ENCODE data around the gene TMEM200A.
A peak's percentile ranks its signal among the peaks of the same experiment; 100 is the strongest.

TMEM200A gene

DNA sequence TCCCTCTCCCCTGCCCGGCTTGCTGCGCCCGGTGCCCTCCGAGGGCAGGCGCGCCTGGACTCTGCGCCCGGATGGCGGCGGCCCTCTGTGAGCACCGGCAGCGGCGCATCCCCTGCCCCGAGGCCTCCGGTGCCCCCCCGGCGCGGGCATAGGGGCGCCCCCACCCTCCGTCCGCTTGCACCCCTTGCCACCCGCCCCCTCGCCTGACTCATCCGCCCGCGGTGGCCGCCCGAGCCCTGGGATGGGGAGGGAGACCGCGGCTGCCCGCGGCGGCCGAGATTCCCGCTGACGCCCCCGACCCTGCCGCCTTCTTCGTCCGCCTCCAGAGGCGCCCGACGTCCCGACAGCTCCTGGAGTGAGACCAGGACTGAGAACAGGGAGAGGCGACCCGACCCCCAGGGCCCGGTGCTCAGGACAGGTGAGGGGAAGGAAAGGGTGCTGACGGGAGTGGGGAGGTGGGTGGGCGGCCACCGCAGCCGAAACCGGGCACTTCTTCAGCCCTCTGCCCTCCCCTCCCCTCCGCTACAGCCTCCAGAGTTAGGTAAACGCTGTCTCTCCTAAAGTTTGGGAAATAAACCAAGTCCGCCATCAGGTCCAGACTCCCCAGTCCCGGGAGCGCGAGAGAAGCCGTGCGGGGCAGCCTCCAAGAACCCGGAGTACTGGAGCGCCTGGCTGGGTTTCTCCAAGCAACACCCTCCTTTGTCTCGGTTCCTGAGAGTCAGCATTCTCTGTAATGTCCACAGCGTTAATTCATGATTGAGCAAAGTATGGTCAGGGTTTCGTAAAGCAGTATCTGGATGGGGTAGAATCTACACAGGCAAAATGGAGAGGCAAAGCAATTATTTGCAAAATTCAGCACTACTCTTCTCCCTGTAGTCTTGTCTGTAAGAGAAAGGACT, 539 bp downstream of the TMEM200A start:
- Histone ChIP-seq H3K27me3 (replicated peaks in 2 of 5; ENCODE audit: control insufficient read depth in 4 of 5, insufficient read depth in 5 of 5, low read length in 4 of 5) (peaks cover 0 to 13% (median 0%) of the 10 kb centered on the region in 5 experiments), H3K36me3 (ENCODE audit: control insufficient read depth in 4 of 4, insufficient read depth in 4 of 4, low read length in 3 of 4) (no peaks in the 10 kb centered on the region), H3K27ac (ENCODE audit: insufficient read depth in 1 of 2, low read depth in 1 of 2, low read length in 2 of 2, poor library complexity in 1 of 2, severe bottlenecking in 2 of 2) (no peak overlapping the region), H3K9me3 (ENCODE audit: control extremely low read depth in 1 of 5, control insufficient read depth in 4 of 5, insufficient read depth in 2 of 5, low read depth in 1 of 5, low read length in 4 of 5) (no peaks in the 10 kb centered on the region), H3K4me1 (ENCODE audit: control extremely low read depth in 1 of 4, control insufficient read depth in 4 of 4, insufficient read depth in 4 of 4, low read length in 3 of 4) (peaks cover 0 to 27% (median 19%) of the 10 kb centered on the region in 4 experiments), H3K4me3 (ENCODE audit: control insufficient read depth in 1 of 7, extremely low read depth in 1 of 7, insufficient read depth in 4 of 7, low read depth in 2 of 7, low read length in 6 of 7) (peak overlapping the region; percentile 48 to 91 (median 81))
- peak in 2 of 3 donors; percentile 61 to 67 for DNase-seq
- ChIA-PET POLR2A (no interaction called here), CTCF (interaction anchor here (0.9 to 2.2 kb wide), 10 partner anchors 10 to 332 kb away, joined by 3 to 9 read pairs (median 3); no protein-coding TSS in a partner anchor)
- under 1% methylated on average over 49 of the region's 65 CpGs for WGBS (ENCODE audit: insufficient coverage)

DNA sequence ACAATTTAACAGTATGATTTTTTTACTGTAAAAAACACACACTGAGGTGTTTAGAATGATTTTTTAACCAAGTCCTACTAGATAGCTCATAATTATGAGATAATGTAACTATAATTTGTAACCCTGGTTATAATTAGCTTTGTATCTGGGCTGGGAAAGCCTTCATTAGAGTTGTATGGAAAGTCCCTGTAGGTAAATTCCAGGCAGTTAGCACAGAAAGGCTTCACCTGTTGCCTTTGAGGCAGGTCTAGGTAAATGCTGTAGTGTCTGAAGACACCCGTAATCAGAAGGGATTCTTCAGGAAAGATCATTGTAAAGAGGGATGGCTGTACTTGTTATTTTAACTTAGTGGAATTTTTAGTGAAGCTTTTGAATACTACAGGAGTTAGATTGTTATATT, 1.9 kb downstream of the TMEM200A start:
- no peak for DNase-seq
- Histone ChIP-seq H3K4me1 (ENCODE audit: control extremely low read depth in 1 of 4, control insufficient read depth in 4 of 4, insufficient read depth in 4 of 4, low read length in 3 of 4) (peaks cover 0 to 27% (median 19%) of the 10 kb centered on the region in 4 experiments), H3K4me3 (ENCODE audit: control insufficient read depth in 1 of 7, extremely low read depth in 1 of 7, insufficient read depth in 4 of 7, low read depth in 2 of 7, low read length in 6 of 7) (peak overlapping the region in 2 of 7 experiments; percentile 13 to 78), H3K36me3 (ENCODE audit: control insufficient read depth in 4 of 4, insufficient read depth in 4 of 4, low read length in 3 of 4) (no peaks in the 10 kb centered on the region), H3K27ac (ENCODE audit: insufficient read depth in 1 of 2, low read depth in 1 of 2, low read length in 2 of 2, poor library complexity in 1 of 2, severe bottlenecking in 2 of 2) (no peak overlapping the region), H3K27me3 (replicated peaks in 2 of 5; ENCODE audit: control insufficient read depth in 4 of 5, insufficient read depth in 5 of 5, low read length in 4 of 5) (peaks cover 0 to 13% (median 0%) of the 10 kb centered on the region in 5 experiments), H3K9me3 (ENCODE audit: control extremely low read depth in 1 of 5, control insufficient read depth in 4 of 5, insufficient read depth in 2 of 5, low read depth in 1 of 5, low read length in 4 of 5) (no peaks in the 10 kb centered on the region)
- ChIA-PET CTCF (interaction anchor here (1.0 to 1.7 kb wide), 7 partner anchors 9 to 475 kb away, joined by 3 to 4 read pairs (median 3); no protein-coding TSS in a partner anchor), POLR2A (interaction anchor here (1.0 kb wide), 1 partner anchor 14 kb away, joined by 3 read pairs; no protein-coding TSS in a partner anchor)
- 89% methylated on average over 1 of the region's 1 CpG for WGBS (ENCODE audit: insufficient coverage)

DNA sequence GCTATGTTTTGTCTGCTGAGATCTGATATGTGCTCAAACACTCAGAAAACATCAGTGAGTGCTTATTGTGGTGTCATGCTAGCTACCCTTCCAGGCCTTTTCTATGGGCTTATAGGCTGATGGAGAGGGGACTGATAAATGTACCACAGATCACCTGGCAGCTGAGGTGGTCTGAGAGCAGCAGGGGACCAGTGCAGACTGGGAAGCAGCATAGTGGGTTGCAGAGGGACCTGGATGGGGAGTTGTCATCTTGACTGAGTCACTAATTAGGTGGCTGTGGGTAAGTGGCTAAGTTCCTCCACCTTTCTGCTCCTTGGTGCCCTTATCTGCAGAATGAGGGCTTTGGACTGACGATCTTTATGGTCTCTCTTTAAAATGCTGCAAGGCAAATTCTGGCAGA, 2.8 kb downstream of the TMEM200A start:
- Histone ChIP-seq H3K9me3 (ENCODE audit: control extremely low read depth in 1 of 5, control insufficient read depth in 4 of 5, insufficient read depth in 2 of 5, low read depth in 1 of 5, low read length in 4 of 5) (no peaks in the 10 kb centered on the region), H3K4me1 (ENCODE audit: control extremely low read depth in 1 of 4, control insufficient read depth in 4 of 4, insufficient read depth in 4 of 4, low read length in 3 of 4) (peaks cover 0 to 27% (median 19%) of the 10 kb centered on the region in 4 experiments), H3K27me3 (replicated peaks in 2 of 5; ENCODE audit: control insufficient read depth in 4 of 5, insufficient read depth in 5 of 5, low read length in 4 of 5) (peaks cover 0 to 13% (median 0%) of the 10 kb centered on the region in 5 experiments), H3K4me3 (ENCODE audit: control insufficient read depth in 1 of 7, extremely low read depth in 1 of 7, insufficient read depth in 4 of 7, low read depth in 2 of 7, low read length in 6 of 7) (no peak overlapping the region), H3K27ac (ENCODE audit: insufficient read depth in 1 of 2, low read depth in 1 of 2, low read length in 2 of 2, poor library complexity in 1 of 2, severe bottlenecking in 2 of 2) (no peak overlapping the region), H3K36me3 (ENCODE audit: control insufficient read depth in 4 of 4, insufficient read depth in 4 of 4, low read length in 3 of 4) (no peaks in the 10 kb centered on the region)
- WGBS (ENCODE audit: insufficient coverage), result 67% methylated on average over 1 of the region's 1 CpG
- CTCF ChIA-PET, result interaction anchor here (1.2 to 1.7 kb wide), 6 partner anchors 8 to 474 kb away, joined by 3 to 4 read pairs (median 3); no protein-coding TSS in a partner anchor
- POLR2A ChIA-PET, result interaction anchor here (1.0 kb wide), 1 partner anchor 13 kb away, joined by 3 read pairs; no protein-coding TSS in a partner anchor
- DNase-seq, result peak in 1 of 3 donors; percentile 20

DNA sequence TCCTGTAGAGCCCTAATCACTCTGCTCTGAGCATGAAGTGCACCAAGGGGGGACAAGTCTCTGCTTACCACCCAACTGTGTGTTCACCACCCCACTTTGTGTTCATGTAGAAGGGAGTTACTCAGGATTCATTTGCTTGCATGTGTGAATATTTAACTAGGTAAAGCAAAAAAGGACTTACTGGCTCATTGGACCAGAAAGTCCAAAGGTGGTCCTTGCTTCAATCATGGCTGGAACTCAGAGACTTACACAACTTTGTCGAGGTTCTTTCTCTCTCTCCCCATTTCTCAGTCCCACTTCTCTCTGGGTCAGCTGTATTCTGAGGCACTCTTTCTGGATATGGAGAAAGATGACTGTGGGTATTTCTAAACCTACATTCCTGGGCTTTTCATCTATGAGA, 4.0 kb downstream of the TMEM200A start:
- ChIA-PET POLR2A (no interaction called here), CTCF (interaction anchor here (0.7 to 1.7 kb wide), 2 partner anchors 10 to 15 kb away, joined by 3 read pairs; no protein-coding TSS in a partner anchor)
- WGBS (ENCODE audit: insufficient coverage), result no CpG with 5 or more reads among the region's 1 CpG
- H3K4me1 ChIP-seq (ENCODE audit: control extremely low read depth in 1 of 4, control insufficient read depth in 4 of 4, insufficient read depth in 4 of 4, low read length in 3 of 4), result peaks cover 0 to 27% (median 17%) of the 10 kb centered on the region in 4 experiments
- DNase-seq, result no peak
- no peaks in the 10 kb centered on the region for H3K36me3 ChIP-seq (ENCODE audit: control insufficient read depth in 4 of 4, insufficient read depth in 4 of 4, low read length in 3 of 4)
- no peak overlapping the region for H3K27ac ChIP-seq (ENCODE audit: insufficient read depth in 1 of 2, low read depth in 1 of 2, low read length in 2 of 2, poor library complexity in 1 of 2, severe bottlenecking in 2 of 2)
- H3K4me3 ChIP-seq (ENCODE audit: control insufficient read depth in 1 of 7, extremely low read depth in 1 of 7, insufficient read depth in 4 of 7, low read depth in 2 of 7, low read length in 6 of 7), result no peak overlapping the region
- H3K27me3 ChIP-seq (replicated peaks in 2 of 5; ENCODE audit: control insufficient read depth in 4 of 5, insufficient read depth in 5 of 5, low read length in 4 of 5), result peaks cover 0 to 13% (median 0%) of the 10 kb centered on the region in 5 experiments
- H3K9me3 ChIP-seq (ENCODE audit: control extremely low read depth in 1 of 5, control insufficient read depth in 4 of 5, insufficient read depth in 2 of 5, low read depth in 1 of 5, low read length in 4 of 5), result no peaks in the 10 kb centered on the region

DNA sequence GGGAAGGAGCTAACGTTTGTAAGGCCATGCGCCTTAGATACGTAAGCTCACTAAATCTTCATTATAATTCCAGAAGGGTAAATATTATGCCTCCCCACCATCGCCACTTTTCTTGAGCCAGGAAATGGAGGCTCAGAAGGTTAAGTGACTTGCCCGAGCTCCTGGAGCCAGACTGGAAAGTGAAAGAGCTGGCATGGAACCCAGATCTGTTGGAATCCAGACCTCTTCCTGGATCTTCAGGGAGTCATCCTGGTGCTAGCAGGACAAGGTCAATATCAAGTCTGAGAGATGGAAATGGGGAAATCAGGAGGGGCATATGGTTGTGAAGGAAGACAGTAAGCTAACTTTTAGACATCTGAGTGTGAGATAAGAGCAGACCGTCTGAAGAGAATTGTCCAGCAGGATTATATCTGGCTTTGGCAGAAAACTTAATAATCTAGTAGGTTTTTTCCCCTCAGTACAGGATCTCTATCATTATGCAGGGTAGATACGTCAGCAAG, 6.2 kb downstream of the TMEM200A start:
- Histone ChIP-seq H3K36me3 (ENCODE audit: control insufficient read depth in 4 of 4, insufficient read depth in 4 of 4, low read length in 3 of 4) (no peaks in the 10 kb centered on the region), H3K27me3 (replicated peaks in 2 of 5; ENCODE audit: control insufficient read depth in 4 of 5, insufficient read depth in 5 of 5, low read length in 4 of 5) (peaks cover 0 to 3% (median 0%) of the 10 kb centered on the region in 5 experiments), H3K9me3 (ENCODE audit: control extremely low read depth in 1 of 5, control insufficient read depth in 4 of 5, insufficient read depth in 2 of 5, low read depth in 1 of 5, low read length in 4 of 5) (no peaks in the 10 kb centered on the region), H3K27ac (ENCODE audit: insufficient read depth in 1 of 2, low read depth in 1 of 2, low read length in 2 of 2, poor library complexity in 1 of 2, severe bottlenecking in 2 of 2) (no peak overlapping the region), H3K4me3 (ENCODE audit: control insufficient read depth in 1 of 7, extremely low read depth in 1 of 7, insufficient read depth in 4 of 7, low read depth in 2 of 7, low read length in 6 of 7) (no peak overlapping the region), H3K4me1 (ENCODE audit: control extremely low read depth in 1 of 4, control insufficient read depth in 4 of 4, insufficient read depth in 4 of 4, low read length in 3 of 4) (peaks cover 0 to 10% (median 3%) of the 10 kb centered on the region in 4 experiments)
- ChIA-PET POLR2A (no interaction called here), CTCF (interaction anchor here (1.8 kb wide), 1 partner anchor 10 kb away, joined by 7 read pairs; no protein-coding TSS in a partner anchor)
- no peak for DNase-seq
- WGBS (ENCODE audit: insufficient coverage), result 87% methylated on average over 6 of the region's 7 CpGs

DNA sequence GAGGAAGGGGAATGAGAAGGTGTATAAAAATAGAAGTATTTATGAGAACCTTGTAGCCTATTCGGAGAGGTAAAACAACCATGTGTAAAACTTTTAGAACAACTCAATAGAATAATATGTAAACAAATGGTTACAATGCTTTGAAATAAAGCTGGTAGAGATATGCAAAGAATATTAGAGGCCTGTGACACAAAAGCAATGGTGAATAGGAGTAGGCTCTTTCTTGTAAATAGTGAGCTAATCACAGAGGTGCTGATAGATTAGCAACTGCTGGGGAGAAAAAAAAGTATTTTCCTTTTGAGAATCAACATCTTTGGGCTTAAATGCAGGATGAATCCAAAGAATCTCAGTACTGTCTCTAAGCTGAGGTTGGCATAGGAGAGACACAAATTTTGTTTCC, 7.0 kb downstream of the TMEM200A start:
- peaks cover 0 to 3% (median 0%) of the 10 kb centered on the region in 5 experiments for H3K27me3 ChIP-seq (replicated peaks in 2 of 5; ENCODE audit: control insufficient read depth in 4 of 5, insufficient read depth in 5 of 5, low read length in 4 of 5)
- ChIA-PET POLR2A (no interaction called here), CTCF (no interaction called here)
- H3K27ac ChIP-seq (ENCODE audit: insufficient read depth in 1 of 2, low read depth in 1 of 2, low read length in 2 of 2, poor library complexity in 1 of 2, severe bottlenecking in 2 of 2), result no peak overlapping the region
- no peaks in the 10 kb centered on the region for H3K9me3 ChIP-seq (ENCODE audit: control extremely low read depth in 1 of 5, control insufficient read depth in 4 of 5, insufficient read depth in 2 of 5, low read depth in 1 of 5, low read length in 4 of 5)
- H3K4me1 ChIP-seq (ENCODE audit: control extremely low read depth in 1 of 4, control insufficient read depth in 4 of 4, insufficient read depth in 4 of 4, low read length in 3 of 4), result peaks cover 0 to 7% (median 3%) of the 10 kb centered on the region in 4 experiments
- no peak for DNase-seq
- WGBS (ENCODE audit: insufficient coverage), result no CpG with 5 or more reads among the region's 1 CpG
- no peaks in the 10 kb centered on the region for H3K36me3 ChIP-seq (ENCODE audit: control insufficient read depth in 4 of 4, insufficient read depth in 4 of 4, low read length in 3 of 4)
- H3K4me3 ChIP-seq (ENCODE audit: control insufficient read depth in 1 of 7, extremely low read depth in 1 of 7, insufficient read depth in 4 of 7, low read depth in 2 of 7, low read length in 6 of 7), result no peak overlapping the region

Measured in common myeloid progenitor, CD34-positive (primary cell).